KMS-11 (cell line): ENCODE data around the gene NTM.

Experiments
- H2AFZ ChIP-seq: fragments of 200-600 bp; sonication (generic); 2 replicates; pipeline ENCODE4 v1.6.1; 2016; ENCODE audit warnings: antibody characterized with exemption, mixed run types, low read depth
- H3K27ac ChIP-seq: fragments of 200-600 bp; sonication (generic); 2 replicates; pipeline ENCODE4 v1.6.1; 2016; ENCODE audit warnings: mild to moderate bottlenecking, mixed run types
- H3K27me3 ChIP-seq: fragments of 200-600 bp; sonication (generic); 2 replicates; pipeline ENCODE4 v1.6.1; 2017; ENCODE audit warnings: mild to moderate bottlenecking, low read depth, mixed run types, moderate library complexity; ENCODE audit not compliant: insufficient read depth
- H3K36me3 ChIP-seq: fragments of 200-600 bp; sonication (generic); 2 replicates; pipeline ENCODE4 v1.6.1; 2017; ENCODE audit warnings: mild to moderate bottlenecking, mixed run types; ENCODE audit not compliant: insufficient read depth
- H3K4me1 ChIP-seq: fragments of 200-600 bp; sonication (generic); 2 replicates; pipeline ENCODE4 v1.6.1; 2016; ENCODE audit warnings: mild to moderate bottlenecking, low read depth, mixed run types; ENCODE audit not compliant: poor library complexity, severe bottlenecking
- H3K4me2 ChIP-seq: fragments of 200-600 bp; sonication (generic); 2 replicates; pipeline ENCODE4 v1.7.0; 2016; ENCODE audit warnings: mild to moderate bottlenecking, mixed run types
- H3K4me3 ChIP-seq: fragments of 200-600 bp; sonication (generic); IDR thresholded peaks from 2 replicates; pipeline ENCODE4 v1.6.1; 2017; ENCODE audit warnings: low read depth, low read length, mixed read lengths; ENCODE audit not compliant: insufficient read depth
- H3K79me2 ChIP-seq: fragments of 200-600 bp; sonication (generic); 2 replicates; pipeline ENCODE4 v1.6.1; 2016; ENCODE audit warnings: low read depth, mixed run types; ENCODE audit not compliant: insufficient read depth
- H3K9ac ChIP-seq: fragments of 200-600 bp; sonication (generic); 2 replicates; pipeline ENCODE4 v1.6.1; 2016; ENCODE audit warnings: mild to moderate bottlenecking, mixed run types
- H4K20me1 ChIP-seq: fragments of 200-600 bp; sonication (generic); 2 replicates; pipeline ENCODE4 v1.6.1; 2016; ENCODE audit warnings: mild to moderate bottlenecking, mixed run types; ENCODE audit not compliant: insufficient read depth
- CTCF ChIP-seq: fragments of 200-600 bp; sonication (generic); conservative IDR thresholded peaks from 2 replicates; pipeline ENCODE4 v1.6.1; 2017; ENCODE audit warnings: low read depth, mild to moderate bottlenecking, antibody characterized with exemption, low read length, moderate library complexity, mixed read lengths

NTM gene

GRCh38 chr11:131458421-131458820 lies 88.0 kb downstream of the NTM start:
- H3K27me3 ChIP-seq: no peaks in the 10 kb centered on the region
- no peak for TF ChIP-seq CTCF
- H3K36me3 ChIP-seq: no peaks in the 10 kb centered on the region
- no peaks in the 10 kb centered on the region for H3K4me1 ChIP-seq
- no peak overlapping the region for H3K27ac ChIP-seq
- H3K79me2 ChIP-seq: no peaks in the 10 kb centered on the region
- no peaks in the 10 kb centered on the region for H4K20me1 ChIP-seq
- H3K4me3 ChIP-seq: no peak overlapping the region
- H3K4me2 ChIP-seq: no peak overlapping the region
- no peak overlapping the region for H3K9ac ChIP-seq
- no peak overlapping the region for H2AFZ ChIP-seq

- Histone ChIP-seq H3K36me3 (no peaks in the 10 kb centered on the region), H3K4me3 (no peak overlapping the region), H3K27me3 (no peaks in the 10 kb centered on the region), H4K20me1 (no peaks in the 10 kb centered on the region), H3K4me1 (no peaks in the 10 kb centered on the region), H3K4me2 (no peak overlapping the region), H3K9ac (no peak overlapping the region), H2AFZ (no peak overlapping the region), H3K27ac (no peak overlapping the region), H3K79me2 (no peaks in the 10 kb centered on the region)
- no peak for TF ChIP-seq CTCF
Observed at GRCh38 chr11:131460931-131461330, 90.5 kb downstream of the NTM start.

- Histone ChIP-seq H3K79me2 (no peaks in the 10 kb centered on the region), H3K27me3 (no peaks in the 10 kb centered on the region), H3K4me1 (no peaks in the 10 kb centered on the region), H2AFZ (no peak overlapping the region), H3K27ac (no peak overlapping the region), H4K20me1 (no peaks in the 10 kb centered on the region), H3K36me3 (no peaks in the 10 kb centered on the region), H3K4me3 (no peak overlapping the region), H3K9ac (no peak overlapping the region), H3K4me2 (no peak overlapping the region)
- TF ChIP-seq CTCF: no peak
Observed at GRCh38 chr11:131462622-131463021, 92.2 kb downstream of the NTM start.

GRCh38 chr11:131463162-131463561 lies 92.7 kb downstream of the NTM start:
- Histone ChIP-seq H3K27ac (no peak overlapping the region), H3K79me2 (no peaks in the 10 kb centered on the region), H3K4me2 (no peak overlapping the region), H3K4me3 (no peak overlapping the region), H3K4me1 (no peaks in the 10 kb centered on the region), H3K36me3 (no peaks in the 10 kb centered on the region), H4K20me1 (no peaks in the 10 kb centered on the region), H3K27me3 (no peaks in the 10 kb centered on the region), H3K9ac (no peak overlapping the region), H2AFZ (no peak overlapping the region)
- no peak for TF ChIP-seq CTCF
